Activated CD4-positive, alpha-beta T cell treated with anti-CD3 and anti-CD28 coated beads, Interleukin-2, Interleukin-4, amounts not matched to agents 100 ng/mL and 50 ng/mL, durations not matched to agents 16 hours and 8 hours (primary cell): ENCODE results near the gene ANKRD44.
A peak's percentile ranks its signal among the peaks of the same experiment; 100 is the strongest.

ENCODE experiments used
- DNase-seq: peaks from one replicate; pipeline ENCODE4 v3.0.0-alpha.2; 2020; ENCODE audit warnings: low spot score

The ANKRD44 gene

GRCh38 chr2:197258580-197258979 lies 52.0 kb downstream of the ANKRD44 start:
- peak; percentile 65 for DNase-seq

- no peak for DNase-seq
These were observed 53.9 kb downstream of the ANKRD44 start for GRCh38 chr2:197256547-197257170.

GRCh38 chr2:197256021-197256420 lies 54.6 kb downstream of the ANKRD44 start:
- DNase-seq, result no peak

- DNase-seq, result peak; percentile 83
These were observed 55.0 kb downstream of the ANKRD44 start for GRCh38 chr2:197255543-197255942.

- DNase-seq, result no peak
These were observed 55.6 kb downstream of the ANKRD44 start for GRCh38 chr2:197254776-197255530.

- DNase-seq, result no peak
These were observed 59.0 kb downstream of the ANKRD44 start for GRCh38 chr2:197251576-197251975.

- DNase-seq, result no peak
These were observed 59.4 kb downstream of the ANKRD44 start for GRCh38 chr2:197251163-197251562.

GRCh38 chr2:197250084-197250397 lies 60.5 kb downstream of the ANKRD44 start:
- no peak for DNase-seq

GRCh38 chr2:197249381-197250083 lies 61.0 kb downstream of the ANKRD44 start:
- DNase-seq, result no peak

GRCh38 chr2:197248623-197249022 lies 62.0 kb downstream of the ANKRD44 start:
- DNase-seq, result no peak

- DNase-seq, result no peak
These were observed 62.6 kb downstream of the ANKRD44 start for GRCh38 chr2:197248001-197248401.

GRCh38 chr2:197247083-197247482 lies 63.5 kb downstream of the ANKRD44 start:
- DNase-seq, result no peak

- DNase-seq, result no peak
These were observed 64.5 kb downstream of the ANKRD44 start for GRCh38 chr2:197245829-197246804.

GRCh38 chr2:197244349-197244748 lies 66.2 kb downstream of the ANKRD44 start:
- no peak for DNase-seq

GRCh38 chr2:197242719-197243118 lies 67.9 kb downstream of the ANKRD44 start:
- DNase-seq, result no peak

GRCh38 chr2:197241596-197241995 lies 69.0 kb downstream of the ANKRD44 start:
- DNase-seq, result no peak

GRCh38 chr2:197241153-197241552 lies 69.4 kb downstream of the ANKRD44 start:
- DNase-seq, result no peak

GRCh38 chr2:197240421-197241041 lies 70.0 kb downstream of the ANKRD44 start:
- no peak for DNase-seq

GRCh38 chr2:197240018-197240417 lies 70.6 kb downstream of the ANKRD44 start:
- peak; percentile 42 for DNase-seq

- DNase-seq, result peak; percentile 65
These were observed 71.1 kb downstream of the ANKRD44 start for GRCh38 chr2:197239434-197239833.

- peak; percentile 70 for DNase-seq
These were observed 72.6 kb downstream of the ANKRD44 start for GRCh38 chr2:197238043-197238365.
